ENCODE results near the gene PLXNA2.

The PLXNA2 gene

GRCh38 chr1:208052135-208052534 lies 192.0 kb downstream of the PLXNA2 start:
- DNase-seq: no peak

GRCh38 chr1:208051651-208052050 lies 192.5 kb downstream of the PLXNA2 start:
- no peak for DNase-seq

GRCh38 chr1:208048904-208049303 lies 195.3 kb downstream of the PLXNA2 start:
- no peak for DNase-seq

GRCh38 chr1:208047975-208048374 lies 196.2 kb downstream of the PLXNA2 start:
- peak in 1 of 56 donors; percentile 12 for DNase-seq

- DNase-seq: peak in 28 of 56 donors; percentile 9 to 70 (median 26)
These were observed 196.7 kb downstream of the PLXNA2 start for GRCh38 chr1:208047476-208047934.

- peak in 1 of 56 donors; percentile 7 for DNase-seq
These were observed 198.5 kb downstream of the PLXNA2 start for GRCh38 chr1:208045463-208046260.

- no peak for DNase-seq
These were observed 199.4 kb downstream of the PLXNA2 start for GRCh38 chr1:208044589-208045462.

GRCh38 chr1:208043691-208044181 lies 200.4 kb downstream of the PLXNA2 start:
- no peak for DNase-seq

GRCh38 chr1:208042868-208043267 lies 201.3 kb downstream of the PLXNA2 start:
- no peak for DNase-seq

- no peak for DNase-seq
These were observed 202.1 kb downstream of the PLXNA2 start for GRCh38 chr1:208042041-208042615.

- DNase-seq: no peak
These were observed 202.7 kb downstream of the PLXNA2 start for GRCh38 chr1:208041505-208041904.

- no peak for DNase-seq
These were observed 203.3 kb downstream of the PLXNA2 start for GRCh38 chr1:208040821-208041297.

GRCh38 chr1:208039536-208040332 lies 204.4 kb downstream of the PLXNA2 start:
- no peak for DNase-seq

GRCh38 chr1:208038303-208038702 lies 205.9 kb downstream of the PLXNA2 start:
- DNase-seq: no peak

GRCh38 chr1:208036918-208037766 lies 207.0 kb downstream of the PLXNA2 start:
- no peak for DNase-seq

- no peak for DNase-seq
These were observed 207.9 kb downstream of the PLXNA2 start for GRCh38 chr1:208036106-208036808.

GRCh38 chr1:208034135-208034534 lies 210.0 kb downstream of the PLXNA2 start:
- DNase-seq: no peak

- DNase-seq: no peak
These were observed 210.9 kb downstream of the PLXNA2 start for GRCh38 chr1:208033236-208033635.

- DNase-seq: no peak
These were observed 212.3 kb downstream of the PLXNA2 start for GRCh38 chr1:208031932-208032320.

Measured in nucleus accumbens (tissue), 56 donors.